ENCODE data around the gene TTYH3.
"Not testable (repeated sequence)": the region's sequence is repeated elsewhere in the genome, so short reads cannot be mapped to it uniquely, and the experiment has no call there.

TTYH3 gene

GRCh38 chr7:2689951-2690705 is 58.3 kb downstream of the TTYH3 start:
- no peak for DNase-seq

DNA sequence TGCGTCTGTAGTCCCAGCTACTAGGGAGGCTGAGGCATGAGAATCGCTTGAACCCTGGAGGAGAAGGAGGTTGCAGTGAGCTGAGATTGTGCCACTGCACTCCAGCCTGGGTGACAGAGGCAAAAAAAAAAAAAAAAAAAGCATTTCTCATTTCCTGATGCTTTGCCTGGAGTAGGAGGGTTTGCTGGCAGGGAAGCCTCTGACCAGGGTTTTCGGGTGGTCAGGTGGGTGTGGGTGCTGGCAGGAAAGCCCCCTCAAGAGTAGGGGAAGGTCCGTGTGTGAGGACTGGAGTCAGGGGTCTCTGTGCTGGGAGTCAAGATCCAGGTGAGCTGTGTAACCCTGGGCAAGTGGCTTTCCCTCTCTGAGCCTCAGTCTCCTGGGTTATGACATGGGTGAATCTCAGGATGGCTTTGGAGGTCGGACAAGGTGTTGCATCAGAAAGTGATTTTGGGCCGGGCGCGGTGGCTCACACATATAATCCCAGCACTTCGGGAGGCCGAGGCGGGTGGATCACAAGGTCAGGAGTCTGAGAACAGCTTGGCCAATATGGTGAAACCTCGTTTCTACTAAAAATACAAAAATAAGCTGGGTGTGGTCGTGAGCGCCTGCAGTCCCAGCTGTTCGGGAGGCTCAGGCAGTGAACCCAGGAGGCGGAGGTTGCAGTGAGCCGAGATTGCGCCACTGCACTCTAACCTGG is 59.4 kb downstream of the TTYH3 start:
- no peak for DNase-seq

- not testable (repeated sequence) for DNase-seq
Observed at GRCh38 chr7:2691932-2692439, 60.2 kb downstream of the TTYH3 start.

- no peak for DNase-seq
Observed at GRCh38 chr7:2692543-2692942, 60.8 kb downstream of the TTYH3 start.

- DNase-seq, result not testable (repeated sequence)
Observed at GRCh38 chr7:2693420-2694121, 61.8 kb downstream of the TTYH3 start.

DNA sequence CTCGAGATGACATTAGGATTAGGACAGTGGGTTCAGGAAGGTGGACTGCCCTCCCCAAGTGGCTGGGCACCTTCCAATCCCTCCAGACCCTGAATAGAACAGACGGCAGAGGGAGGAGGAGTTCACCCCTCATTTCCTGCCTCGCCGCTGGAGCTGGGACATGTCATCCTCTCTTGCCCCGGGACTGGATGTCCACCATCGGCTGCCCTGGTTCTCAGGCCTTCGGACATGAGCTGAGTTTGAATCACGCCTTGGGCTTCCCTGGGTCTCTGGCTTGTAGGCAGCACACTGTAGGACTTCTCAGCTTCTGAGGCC is 62.3 kb downstream of the TTYH3 start:
- not testable (repeated sequence) for DNase-seq

- DNase-seq, result peak in 2 of 4 experiments; percentile 44 to 45
Observed at GRCh38 chr7:2698581-2699288, 66.9 kb downstream of the TTYH3 start.

- no peak for DNase-seq
Observed at GRCh38 chr7:2699289-2699620, 67.5 kb downstream of the TTYH3 start.

DNA sequence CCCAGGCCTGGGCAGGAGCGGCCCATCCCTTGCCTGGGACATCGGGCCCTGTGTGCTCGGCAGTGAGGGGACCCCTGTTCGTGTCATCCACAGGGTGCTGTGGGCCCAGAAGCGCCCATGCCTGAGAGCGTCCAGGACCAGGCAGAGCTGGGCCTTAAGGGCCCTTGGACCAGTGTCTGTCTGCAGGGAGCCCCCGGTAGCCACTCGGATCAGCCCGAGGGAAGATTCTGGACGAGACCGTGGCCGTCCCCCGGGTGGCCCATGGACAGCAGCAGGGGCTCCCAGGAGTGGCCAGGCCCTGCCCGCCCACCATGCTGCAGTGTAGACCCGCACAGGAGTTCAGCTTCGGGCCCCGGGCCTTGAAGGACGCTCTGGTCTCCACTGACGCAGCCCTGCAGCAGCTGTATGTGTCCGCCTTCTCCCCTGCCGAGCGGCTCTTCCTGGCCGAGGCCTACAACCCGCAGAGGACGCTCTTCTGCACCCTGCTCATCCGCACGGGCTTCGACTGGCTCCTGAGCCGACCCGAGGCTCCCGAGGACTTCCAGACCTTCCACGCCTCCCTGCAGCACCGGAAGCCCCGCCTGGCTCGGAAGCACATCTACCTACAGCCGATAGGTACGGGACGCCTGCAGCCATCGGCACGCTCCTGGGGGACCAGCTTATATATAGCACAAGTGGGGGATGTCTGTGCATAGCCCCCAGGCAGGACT is 68.5 kb downstream of the TTYH3 start:
- DNase-seq, result no peak

- DNase-seq, result no peak
Observed at GRCh38 chr7:2701424-2701823, 69.6 kb downstream of the TTYH3 start.

GRCh38 chr7:2701832-2702593 is 70.2 kb downstream of the TTYH3 start:
- DNase-seq, result no peak

- no peak for DNase-seq
Observed at GRCh38 chr7:2702594-2702957, 70.8 kb downstream of the TTYH3 start.

- no peak for DNase-seq
Observed at GRCh38 chr7:2705371-2706096, 73.7 kb downstream of the TTYH3 start.

DNA sequence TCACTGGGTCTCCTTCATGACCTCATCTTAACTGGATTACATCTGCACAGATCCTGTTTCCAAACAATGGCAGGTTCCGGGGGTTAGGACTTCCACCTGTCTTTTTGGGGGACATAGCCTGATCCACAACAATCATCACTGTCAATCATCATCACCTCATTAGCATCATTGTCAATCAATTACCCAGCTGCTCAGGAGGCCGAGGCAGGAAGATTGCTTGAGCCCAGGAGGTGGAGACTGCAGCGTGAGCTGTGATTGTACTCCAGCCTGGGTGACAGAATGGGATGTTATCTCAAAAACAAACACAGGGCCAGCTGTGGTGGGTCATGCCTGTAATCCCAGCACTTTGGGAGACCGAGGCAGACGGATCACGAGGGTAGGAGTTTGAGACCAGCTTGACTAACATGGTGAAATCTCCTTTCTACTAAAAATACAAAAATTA is 74.9 kb downstream of the TTYH3 start:
- no peak for DNase-seq

GRCh38 chr7:2707481-2707880 is 75.7 kb downstream of the TTYH3 start:
- DNase-seq, result no peak

DNA sequence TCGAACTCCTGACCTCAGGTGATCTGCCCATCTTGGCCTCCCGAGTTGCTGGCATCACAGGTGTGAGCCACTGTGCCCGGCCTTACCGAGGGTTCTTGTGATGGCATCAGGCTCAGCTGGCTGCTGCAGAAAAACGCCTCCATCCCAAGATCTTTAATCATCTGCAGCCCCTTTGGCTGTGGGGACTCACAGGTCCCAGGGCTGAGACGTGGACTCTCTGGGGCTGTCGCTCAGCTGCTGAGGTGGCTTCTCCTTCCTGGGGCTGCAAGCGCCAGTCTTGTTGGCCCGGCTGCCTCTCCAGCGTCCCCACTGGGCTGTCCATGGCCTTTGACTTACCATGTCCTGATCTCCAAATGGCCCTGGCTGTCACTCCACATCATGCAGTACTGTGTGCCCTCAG is 76.3 kb downstream of the TTYH3 start:
- DNase-seq, result no peak

DNA sequence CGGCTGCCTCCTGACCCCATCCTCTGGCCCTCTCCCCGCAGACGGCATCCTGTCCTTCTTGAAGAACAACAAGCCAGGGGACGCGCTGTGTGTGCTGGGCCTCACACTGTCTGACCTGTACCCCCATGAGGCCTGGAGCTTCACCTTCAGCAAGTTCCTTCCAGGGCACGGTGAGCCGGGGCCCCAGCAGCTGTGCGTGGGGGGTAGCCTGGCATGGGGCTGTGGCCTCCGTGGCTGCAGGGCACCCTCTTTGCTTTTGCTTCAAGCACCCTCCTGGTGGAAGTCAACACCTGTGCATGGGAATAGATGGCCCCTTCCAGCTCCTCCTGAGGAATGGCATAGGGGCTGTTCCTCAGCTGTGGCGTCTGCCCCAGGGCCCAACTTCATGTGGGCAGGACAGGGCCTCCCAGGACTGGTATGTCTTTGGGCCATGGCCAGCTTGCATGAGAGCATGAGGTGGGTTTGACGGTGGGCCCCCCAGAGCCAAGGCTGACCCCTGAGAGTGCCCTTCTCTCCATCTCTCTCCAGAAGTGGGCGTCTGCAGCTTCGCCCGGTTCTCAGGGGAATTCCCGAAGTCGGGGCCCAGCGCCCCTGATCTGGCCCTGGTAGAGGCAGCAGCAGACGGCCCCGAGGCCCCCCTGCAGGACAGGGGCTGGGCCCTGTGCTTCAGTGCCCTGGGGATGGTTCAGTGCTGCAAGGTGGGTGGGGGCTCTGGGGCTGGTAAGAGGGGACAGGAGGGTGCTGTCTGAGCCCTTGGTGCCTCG is 76.9 kb downstream of the TTYH3 start:
- no peak for DNase-seq

DNA sequence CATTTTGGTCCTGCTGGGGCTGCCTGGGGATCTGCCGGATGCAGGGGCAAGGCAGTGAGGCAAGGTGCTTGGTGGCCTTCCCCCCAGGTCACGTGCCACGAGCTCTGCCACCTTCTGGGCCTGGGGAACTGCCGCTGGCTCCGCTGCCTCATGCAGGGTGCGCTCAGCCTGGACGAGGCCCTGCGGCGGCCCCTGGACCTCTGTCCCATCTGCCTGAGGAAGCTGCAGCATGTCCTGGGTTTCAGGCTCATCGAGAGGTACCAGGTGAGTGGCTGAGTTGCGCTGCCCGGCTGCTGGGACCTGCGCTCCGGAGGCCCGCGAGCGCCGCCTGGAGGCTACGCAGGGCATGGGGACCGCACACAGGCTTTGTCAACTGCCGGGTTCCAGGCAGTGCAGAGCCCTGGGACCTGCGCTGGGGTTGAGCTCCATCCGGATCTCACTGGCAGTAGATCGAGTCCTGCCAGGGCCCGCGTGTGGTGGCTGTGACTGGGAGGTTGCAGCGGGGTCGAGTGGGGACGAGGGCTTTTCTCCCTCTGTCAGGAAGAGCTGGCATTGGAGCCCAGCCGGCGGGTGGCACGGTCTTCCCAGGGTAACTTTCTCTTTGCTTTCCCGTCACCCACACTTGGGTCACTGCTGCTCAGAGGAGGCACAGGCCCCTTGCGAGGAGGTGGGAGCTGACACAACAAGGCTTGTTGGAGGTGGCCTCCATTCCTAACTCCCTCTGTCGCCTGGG is 77.9 kb downstream of the TTYH3 start:
- DNase-seq, result peak; percentile 62 to 70 (median 66)

DNA sequence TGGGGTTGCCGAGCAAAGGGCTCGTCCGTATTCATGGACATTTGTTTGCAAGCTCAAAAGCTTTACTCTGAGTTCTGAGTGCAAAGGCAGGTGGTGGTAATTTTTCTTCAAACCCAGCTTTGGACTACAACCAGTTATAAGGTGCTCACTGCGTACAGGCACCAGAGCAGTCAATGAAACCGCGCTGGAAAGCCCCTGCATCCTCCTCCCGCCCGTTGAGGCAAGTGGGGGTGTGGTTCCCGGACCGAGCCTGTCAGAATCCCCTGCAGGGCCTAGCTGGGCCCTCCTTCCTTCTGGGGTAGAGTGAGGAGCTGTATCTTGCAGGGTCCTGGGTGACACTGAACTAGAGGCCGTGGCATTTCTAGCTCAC is 78.5 kb downstream of the TTYH3 start:
- DNase-seq, result peak in 3 of 4 experiments; percentile 45 to 51 (median 48)
